Ectodermal cell (in vitro differentiated cells): ENCODE results near the gene ADAMTS17.

Experiments used
- H3K27ac ChIP-seq: 2 replicates; pipeline ENCODE4 v1.7.0; 2013; ENCODE audit warnings: mild to moderate bottlenecking, low read depth, low read length; ENCODE audit not compliant: insufficient read depth, poor library complexity, severe bottlenecking
- H3K27me3 ChIP-seq: 2 replicates; pipeline ENCODE4 v1.7.0; 2013; ENCODE audit warnings: mild to moderate bottlenecking, low read length; ENCODE audit not compliant: insufficient read depth, control insufficient read depth, poor library complexity, severe bottlenecking
- H3K36me3 ChIP-seq: one replicate; pipeline ENCODE4 v1.7.0; 2013; ENCODE audit warnings: low read length; ENCODE audit not compliant: control insufficient read depth, insufficient read depth
- H3K4me1 ChIP-seq: one replicate; pipeline ENCODE4 v1.7.0; 2013; ENCODE audit warnings: low read length; ENCODE audit not compliant: control insufficient read depth, insufficient read depth
- H3K4me3 ChIP-seq: 2 replicates; pipeline ENCODE4 v1.7.0; 2013; ENCODE audit warnings: low read depth, low read length, control low read depth; ENCODE audit not compliant: insufficient read depth
- H3K9me3 ChIP-seq: 2 replicates; pipeline ENCODE4 v1.7.0; 2013; ENCODE audit warnings: mild to moderate bottlenecking, low read length, moderate library complexity; ENCODE audit not compliant: control insufficient read depth
- WGBS, 2 experiments: methylation state at CpG; one replicate each; pipeline ENCODE4 v1.1.7; 2013; ENCODE audit warnings: missing lambda C conversion rate in 2 of 2; 5-methylcytosine and 5-hydroxymethylcytosine counted together

ADAMTS17 gene

DNA sequence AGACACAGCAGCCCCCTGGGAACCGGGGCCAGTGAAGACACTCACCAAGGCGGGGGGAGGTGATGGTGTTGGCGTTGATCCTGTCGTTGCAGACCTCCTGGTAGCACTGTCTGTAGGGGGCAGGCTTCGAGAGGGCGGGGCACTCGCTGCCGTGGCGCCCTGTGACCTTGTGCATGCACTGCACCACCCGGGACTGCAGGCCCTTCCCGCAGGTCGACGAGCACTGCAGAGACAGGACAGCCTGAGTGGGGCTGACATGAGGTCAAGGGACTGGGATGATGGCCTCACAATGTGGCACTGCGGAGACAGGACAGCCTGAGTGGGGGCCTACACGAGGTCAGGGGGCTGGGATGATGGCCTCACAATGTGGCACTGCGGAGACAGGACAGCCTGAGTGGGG lies 365.8 kb downstream of the ADAMTS17 start:
- Histone ChIP-seq H3K27ac (no peak overlapping the region), H3K4me1 (peaks cover 5% of the 10 kb centered on the region), H3K9me3 (no peaks in the 10 kb centered on the region), H3K36me3 (no peaks in the 10 kb centered on the region), H3K4me3 (no peak overlapping the region), H3K27me3 (no peaks in the 10 kb centered on the region)
- 90 to 91% methylated on average over 16 of the region's 16 CpGs for WGBS, 2 experiments

DNA sequence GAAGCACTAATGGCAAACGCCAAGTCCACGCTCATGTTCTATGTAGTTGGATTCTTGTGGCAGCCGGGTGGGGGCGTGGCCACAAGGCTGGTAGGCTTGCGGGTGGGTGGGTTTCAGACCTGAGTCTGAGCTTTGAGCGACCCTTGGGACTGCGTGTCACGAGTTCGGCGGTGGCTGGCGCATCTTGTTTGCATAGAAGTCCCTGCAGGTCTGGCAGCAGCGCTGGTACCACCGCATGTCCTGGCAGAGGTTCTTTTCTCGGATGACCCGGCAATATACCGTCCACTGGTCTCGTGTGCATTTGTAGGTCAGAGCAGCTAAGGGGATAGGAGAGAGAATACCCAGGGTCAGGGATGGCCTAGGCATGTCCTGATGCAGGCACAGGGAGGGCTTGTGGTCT lies 367.5 kb downstream of the ADAMTS17 start:
- Histone ChIP-seq H3K27me3 (no peaks in the 10 kb centered on the region), H3K9me3 (no peaks in the 10 kb centered on the region), H3K36me3 (no peaks in the 10 kb centered on the region), H3K27ac (no peak overlapping the region), H3K4me3 (no peak overlapping the region), H3K4me1 (peaks cover 8% of the 10 kb centered on the region)
- WGBS, 2 experiments = 94 to 95% methylated on average over 17 of the region's 17 CpGs

DNA sequence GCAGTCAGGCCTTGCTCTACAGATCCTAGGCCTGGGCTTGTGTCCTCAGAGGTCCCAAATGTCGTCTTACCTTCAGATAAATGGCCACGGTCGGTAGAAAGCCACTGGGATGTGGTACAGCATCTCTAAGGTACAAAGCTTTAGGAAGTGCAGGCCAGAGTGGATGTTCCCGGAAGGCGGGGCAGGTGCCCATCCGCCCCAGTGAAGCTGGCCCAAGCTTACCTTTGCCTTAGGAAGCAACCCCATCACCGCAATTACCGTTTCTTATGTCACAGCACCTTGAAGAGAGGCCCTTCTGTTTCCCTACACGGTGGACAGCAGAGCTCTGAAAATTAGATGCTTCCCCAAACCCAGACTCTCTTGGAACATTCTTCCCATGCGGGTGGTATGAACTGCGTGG lies 368.4 kb downstream of the ADAMTS17 start:
- no peak overlapping the region for H3K27ac ChIP-seq
- peaks cover 8% of the 10 kb centered on the region for H3K4me1 ChIP-seq
- H3K27me3 ChIP-seq = no peaks in the 10 kb centered on the region
- H3K4me3 ChIP-seq = no peak overlapping the region
- no peaks in the 10 kb centered on the region for H3K9me3 ChIP-seq
- WGBS, 2 experiments = 96 to 97% methylated on average over 11 of the region's 11 CpGs
- no peaks in the 10 kb centered on the region for H3K36me3 ChIP-seq

DNA sequence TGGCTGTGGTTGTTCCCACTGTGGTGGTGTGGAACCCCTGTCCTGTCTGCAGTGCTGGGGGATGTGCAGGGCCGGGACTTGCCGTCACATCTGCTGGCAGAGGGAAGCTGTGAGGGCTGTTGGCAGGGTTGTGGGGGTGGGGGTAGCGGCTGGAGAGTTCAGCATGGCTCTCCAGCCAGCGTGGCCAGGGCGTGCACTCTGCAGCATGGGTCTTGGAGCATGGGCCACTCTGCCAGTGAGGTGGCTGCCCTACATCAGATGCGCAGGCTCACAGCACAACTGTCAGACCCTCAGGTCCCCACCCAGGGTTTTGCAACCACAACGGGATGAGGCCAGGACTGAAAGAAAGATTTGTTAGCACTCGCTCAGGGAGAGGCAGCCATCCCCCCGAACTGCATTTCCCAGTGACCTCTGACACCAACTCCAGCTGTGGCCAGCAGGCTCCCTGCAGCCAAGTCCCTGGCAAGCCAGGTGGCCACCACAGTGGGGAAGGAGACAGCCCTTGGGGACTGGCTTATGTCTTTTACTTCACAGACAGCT lies 370.8 kb downstream of the ADAMTS17 start:
- 45 to 47% methylated on average over 9 of the region's 9 CpGs for WGBS, 2 experiments
- Histone ChIP-seq H3K36me3 (no peaks in the 10 kb centered on the region), H3K27ac (no peak overlapping the region)

DNA sequence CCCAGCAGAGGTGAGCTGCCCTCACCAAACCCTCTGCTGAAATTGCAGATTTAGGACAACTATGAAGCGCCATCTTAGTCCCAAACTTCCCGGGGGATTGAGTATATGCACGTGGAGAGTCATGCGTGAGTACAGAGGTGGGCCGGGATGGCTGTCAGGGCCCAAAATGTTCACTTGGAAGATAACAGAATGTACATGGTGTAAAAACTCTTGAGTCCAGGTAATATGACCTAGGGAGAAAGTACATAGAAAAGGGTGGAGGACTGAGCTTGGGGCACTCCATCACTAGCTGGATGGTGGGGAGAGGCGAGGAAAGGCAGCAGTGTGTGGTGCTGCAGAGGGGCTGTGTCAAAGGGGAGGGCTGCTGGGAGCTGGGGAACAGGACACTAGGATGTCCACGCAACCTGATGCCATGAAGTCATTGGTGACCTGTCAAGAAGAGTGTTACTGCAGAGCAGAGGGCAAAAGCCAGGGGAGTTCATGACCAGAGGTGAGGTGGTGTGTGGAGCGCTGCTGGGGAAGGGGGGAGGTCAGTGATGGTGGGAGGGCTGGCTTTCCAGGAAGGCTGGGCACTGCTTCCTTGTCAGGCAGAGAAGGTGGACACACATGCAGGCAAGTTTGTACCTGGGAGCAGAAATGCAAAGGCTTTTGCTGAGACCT lies 372.4 kb downstream of the ADAMTS17 start:
- Histone ChIP-seq H3K27me3 (no peaks in the 10 kb centered on the region), H3K27ac (no peak overlapping the region), H3K9me3 (no peaks in the 10 kb centered on the region), H3K4me1 (peaks cover 8% of the 10 kb centered on the region), H3K4me3 (no peak overlapping the region), H3K36me3 (no peaks in the 10 kb centered on the region)
- 94 to 95% methylated on average over 8 of the region's 8 CpGs for WGBS, 2 experiments

More for the DNA sequence above, 370.8 kb downstream of the ADAMTS17 start:
- no peak overlapping the region for H3K4me3 ChIP-seq
- no peaks in the 10 kb centered on the region for H3K9me3 ChIP-seq
- peaks cover 8% of the 10 kb centered on the region for H3K4me1 ChIP-seq
- no peaks in the 10 kb centered on the region for H3K27me3 ChIP-seq

DNA sequence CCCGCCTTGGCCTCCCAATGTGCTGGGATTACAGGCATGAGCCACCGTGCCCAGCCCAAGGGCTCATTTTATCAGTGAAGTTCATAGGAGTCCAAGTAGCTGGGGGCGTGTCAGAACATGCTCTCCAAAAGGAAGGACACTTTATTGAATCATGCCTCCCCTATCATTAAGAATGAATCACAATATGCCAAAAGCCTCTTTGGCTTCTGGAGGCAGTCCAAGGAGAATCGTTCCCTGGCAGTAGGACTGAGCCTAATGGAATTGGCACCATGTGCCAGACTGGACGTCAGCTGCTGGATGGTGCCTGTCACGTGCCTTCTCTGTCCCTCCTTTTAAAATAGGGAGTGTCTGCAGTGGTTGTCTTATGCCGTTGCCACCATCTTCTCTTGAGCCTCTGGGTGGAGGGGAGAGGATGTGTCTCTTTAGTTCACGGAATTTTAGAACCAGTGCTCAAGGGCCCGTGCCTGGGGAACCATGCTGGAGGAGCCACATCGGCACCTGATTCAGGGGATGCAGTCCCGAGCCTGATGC lies 373.9 kb downstream of the ADAMTS17 start:
- H3K4me3 ChIP-seq = no peak overlapping the region
- 91 to 94% methylated on average over 11 of the region's 11 CpGs for WGBS, 2 experiments
- H3K27ac ChIP-seq = no peak overlapping the region
- H3K36me3 ChIP-seq = no peaks in the 10 kb centered on the region
- H3K9me3 ChIP-seq = no peaks in the 10 kb centered on the region
- H3K27me3 ChIP-seq = no peaks in the 10 kb centered on the region
- H3K4me1 ChIP-seq = peaks cover 8% of the 10 kb centered on the region

DNA sequence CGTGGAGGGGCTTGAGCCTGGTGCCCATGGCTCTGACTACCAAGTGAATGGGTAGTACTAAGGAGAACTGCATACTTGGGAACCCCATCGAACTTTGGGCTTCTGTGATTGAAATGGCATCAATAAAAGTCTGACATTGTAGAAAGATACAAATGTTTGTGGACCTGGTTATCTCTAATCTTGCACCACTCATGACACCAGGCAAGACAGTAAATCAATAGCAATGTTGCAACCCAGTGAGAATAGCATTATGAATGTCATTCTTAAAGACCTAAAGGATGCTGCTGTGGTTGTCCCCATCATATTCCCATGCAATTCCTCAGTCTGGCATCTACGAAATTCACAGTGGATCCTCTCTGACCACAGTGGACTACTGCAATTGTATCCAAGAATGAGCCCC lies 375.0 kb downstream of the ADAMTS17 start:
- 90% methylated on average over 3 of the region's 3 CpGs for WGBS, 2 experiments
- no peaks in the 10 kb centered on the region for H3K36me3 ChIP-seq
- H3K27me3 ChIP-seq = no peaks in the 10 kb centered on the region
- H3K9me3 ChIP-seq = no peaks in the 10 kb centered on the region
- peaks cover 8% of the 10 kb centered on the region for H3K4me1 ChIP-seq
- H3K27ac ChIP-seq = no peak overlapping the region
- no peak overlapping the region for H3K4me3 ChIP-seq

DNA sequence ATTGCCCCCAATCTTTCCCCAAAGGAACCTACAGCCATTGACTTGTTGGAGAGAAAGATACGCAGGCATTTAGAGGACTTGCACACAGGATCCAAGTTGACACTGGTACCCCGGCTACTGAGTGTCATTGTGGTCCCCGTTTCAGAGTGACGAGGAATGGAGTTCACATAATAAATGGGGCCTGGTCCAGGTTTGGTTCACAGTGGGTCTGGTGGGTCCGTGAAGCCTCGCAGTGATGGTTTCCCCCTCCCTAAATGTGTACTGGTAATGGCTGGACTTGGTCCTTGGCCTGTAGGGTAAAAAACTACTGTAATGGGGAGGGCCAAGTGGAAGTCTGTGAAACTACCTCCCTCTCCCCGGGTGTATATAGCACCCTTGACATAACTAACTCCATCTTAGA lies 376.4 kb downstream of the ADAMTS17 start:
- no peaks in the 10 kb centered on the region for H3K9me3 ChIP-seq
- 94 to 96% methylated on average over 6 to 7 of the region's 7 CpGs for WGBS, 2 experiments
- H3K27me3 ChIP-seq = no peaks in the 10 kb centered on the region
- H3K36me3 ChIP-seq = no peaks in the 10 kb centered on the region
- no peak overlapping the region for H3K27ac ChIP-seq
- H3K4me1 ChIP-seq = no peaks in the 10 kb centered on the region
- no peak overlapping the region for H3K4me3 ChIP-seq

DNA sequence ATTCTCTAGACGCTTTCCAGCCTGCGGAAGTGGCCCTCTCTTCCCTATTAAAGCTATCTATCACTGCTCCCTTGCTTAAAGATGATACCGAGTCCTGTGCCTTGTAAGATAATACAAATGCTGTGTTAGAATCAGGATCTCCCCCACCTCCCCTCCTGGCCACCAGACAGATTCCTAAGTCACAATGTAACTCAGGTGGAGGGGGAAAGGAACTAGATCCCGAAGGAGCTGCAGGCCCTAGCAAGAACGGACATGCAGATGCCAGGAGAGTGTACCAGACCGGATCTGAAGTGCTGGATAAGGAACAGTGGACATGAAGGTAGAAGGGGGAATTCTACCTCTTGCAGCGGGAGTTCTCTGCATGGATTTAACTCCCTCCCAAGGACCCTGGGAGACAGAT lies 377.8 kb downstream of the ADAMTS17 start:
- no peak overlapping the region for H3K4me3 ChIP-seq
- no peak overlapping the region for H3K27ac ChIP-seq
- H3K27me3 ChIP-seq = no peaks in the 10 kb centered on the region
- H3K9me3 ChIP-seq = no peaks in the 10 kb centered on the region
- H3K4me1 ChIP-seq = no peaks in the 10 kb centered on the region
- WGBS, 2 experiments = 93 to 96% methylated on average over 6 to 7 of the region's 7 CpGs
- no peaks in the 10 kb centered on the region for H3K36me3 ChIP-seq

DNA sequence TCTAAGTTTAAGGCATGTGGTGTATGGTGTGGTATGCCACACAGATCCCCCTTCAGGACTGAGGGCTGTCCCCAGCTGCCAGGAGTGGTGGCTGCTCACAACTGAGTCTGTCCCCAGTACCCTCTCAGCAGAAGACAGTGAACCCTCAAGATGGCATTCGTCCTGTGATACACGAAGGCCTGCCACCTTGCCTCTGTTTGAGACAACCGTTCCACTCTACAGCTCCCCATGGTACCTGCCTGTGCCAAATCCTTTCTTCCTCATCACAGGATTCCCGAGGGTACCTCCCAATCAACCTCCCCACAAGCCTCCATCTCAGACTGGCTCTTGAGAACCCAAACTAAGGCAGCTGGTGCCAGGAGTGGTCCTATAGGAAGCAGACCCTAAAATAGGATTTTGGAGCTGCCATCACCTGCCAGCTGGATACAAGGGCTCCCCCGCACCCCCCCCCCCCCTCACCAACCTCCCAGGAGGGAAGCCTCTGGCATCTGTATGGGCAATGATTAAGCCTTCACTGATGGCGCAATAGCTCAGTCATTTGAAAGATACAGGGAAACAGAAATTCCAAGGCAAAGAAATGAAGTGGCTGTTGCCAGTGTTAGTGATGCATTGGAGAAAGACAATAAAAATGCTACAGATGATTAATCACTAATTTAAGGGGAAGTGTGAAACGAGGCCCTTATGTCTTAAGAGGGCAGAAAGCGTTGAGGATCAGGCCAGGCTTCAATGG lies 378.5 kb downstream of the ADAMTS17 start:
- H3K27me3 ChIP-seq = no peaks in the 10 kb centered on the region
- WGBS, 2 experiments = 90 to 95% methylated on average over 7 to 8 of the region's 8 CpGs
- H3K27ac ChIP-seq = no peak overlapping the region

More for the DNA sequence above, 378.5 kb downstream of the ADAMTS17 start:
- Histone ChIP-seq H3K4me3 (no peak overlapping the region), H3K4me1 (no peaks in the 10 kb centered on the region), H3K9me3 (no peaks in the 10 kb centered on the region), H3K36me3 (no peaks in the 10 kb centered on the region)
